ENCODE results near the gene RPL34.

Gene RPL34

GRCh38 chr4:108651014-108651791 is 30.8 kb downstream of the RPL34 start:
- 0 out of 2 replicates have a peak, but pooled peaks cover 3% of the 10 kb centered on the region for H3K36me3 ChIP-seq (ENCODE audit: insufficient read depth, low read length)
- peak overlapping the region; percentile 87 for H3K4me2 ChIP-seq (ENCODE audit: low read depth, low read length, poor library complexity, severe bottlenecking)
- peaks cover 27% of the 10 kb centered on the region for H3K4me1 ChIP-seq (ENCODE audit: insufficient read depth, low read length, poor library complexity, severe bottlenecking)
- H3K27me3 ChIP-seq (ENCODE audit: insufficient read depth, low read length, poor library complexity, severe bottlenecking) = no peaks in the 10 kb centered on the region
- H2AFZ ChIP-seq (ENCODE audit: low read length) = peak overlapping the region; percentile 98
- H3K9ac ChIP-seq (ENCODE audit: low read depth, low read length, poor library complexity, severe bottlenecking) = peak overlapping the region; percentile 91
- no peaks in the 10 kb centered on the region for H3K9me3 ChIP-seq (ENCODE audit: insufficient read depth, low read depth, low read length)
- H3F3A ChIP-seq (ENCODE audit: low read depth) = 0 out of 2 replicates have a peak, but pooled peaks cover 4% of the 10 kb centered on the region
- no peaks in the 10 kb centered on the region for H3K9me2 ChIP-seq (replicated peaks; ENCODE audit: low read depth, low read length)
- TF ChIP-seq EZH2phosphoT487 (IDR thresholded peaks at IDR 0.05; ENCODE audit: borderline replicate concordance) (no peak), CTCF (conservative IDR thresholded peaks at IDR 0.05; ENCODE audit: low read length) (no peak)
- H3K4me3 ChIP-seq (ENCODE audit: low read length, poor library complexity, severe bottlenecking) = peak overlapping the region; percentile 88
- H4K20me1 ChIP-seq (ENCODE audit: insufficient read depth, low read length, poor library complexity, severe bottlenecking) = peaks cover 22% of the 10 kb centered on the region
- peaks cover 45% of the 10 kb centered on the region for H3K79me2 ChIP-seq (ENCODE audit: insufficient read depth, low read length)

- Histone ChIP-seq H2AFZ (ENCODE audit: low read length) (no peak overlapping the region), H3K4me1 (ENCODE audit: insufficient read depth, low read length, poor library complexity, severe bottlenecking) (no peaks in the 10 kb centered on the region), H4K20me1 (ENCODE audit: insufficient read depth, low read length, poor library complexity, severe bottlenecking) (no peaks in the 10 kb centered on the region), H3F3A (ENCODE audit: low read depth) (no peaks in the 10 kb centered on the region), H3K27me3 (ENCODE audit: insufficient read depth, low read length, poor library complexity, severe bottlenecking) (no peaks in the 10 kb centered on the region), H3K4me2 (ENCODE audit: low read depth, low read length, poor library complexity, severe bottlenecking) (no peak overlapping the region), H3K9me2 (replicated peaks; ENCODE audit: low read depth, low read length) (no peaks in the 10 kb centered on the region), H3K36me3 (ENCODE audit: insufficient read depth, low read length) (peaks cover 46% of the 10 kb centered on the region; the same call in 1 of the 2 replicates), H3K9ac (ENCODE audit: low read depth, low read length, poor library complexity, severe bottlenecking) (no peak overlapping the region), H3K9me3 (ENCODE audit: insufficient read depth, low read depth, low read length) (no peaks in the 10 kb centered on the region), H3K79me2 (ENCODE audit: insufficient read depth, low read length) (no peaks in the 10 kb centered on the region), H3K4me3 (ENCODE audit: low read length, poor library complexity, severe bottlenecking) (no peak overlapping the region)
- no peak for TF ChIP-seq CTCF (conservative IDR thresholded peaks at IDR 0.05; ENCODE audit: low read length)
- TF ChIP-seq EZH2phosphoT487 (IDR thresholded peaks at IDR 0.05; ENCODE audit: borderline replicate concordance) = no peak
Measured at GRCh38 chr4:108662629-108663028, 42.3 kb downstream of the RPL34 start.

GRCh38 chr4:108674356-108674977 is 54.1 kb downstream of the RPL34 start:
- Histone ChIP-seq H4K20me1 (ENCODE audit: insufficient read depth, low read length, poor library complexity, severe bottlenecking) (no peaks in the 10 kb centered on the region), H3K4me1 (ENCODE audit: insufficient read depth, low read length, poor library complexity, severe bottlenecking) (no peaks in the 10 kb centered on the region), H3K9ac (ENCODE audit: low read depth, low read length, poor library complexity, severe bottlenecking) (no peak overlapping the region), H3F3A (ENCODE audit: low read depth) (no peaks in the 10 kb centered on the region), H3K9me2 (replicated peaks; ENCODE audit: low read depth, low read length) (no peaks in the 10 kb centered on the region), H3K9me3 (ENCODE audit: insufficient read depth, low read depth, low read length) (no peaks in the 10 kb centered on the region), H3K4me2 (ENCODE audit: low read depth, low read length, poor library complexity, severe bottlenecking) (no peak overlapping the region), H3K79me2 (ENCODE audit: insufficient read depth, low read length) (no peaks in the 10 kb centered on the region), H2AFZ (ENCODE audit: low read length) (no peak overlapping the region), H3K36me3 (ENCODE audit: insufficient read depth, low read length) (no peaks in the 10 kb centered on the region), H3K4me3 (ENCODE audit: low read length, poor library complexity, severe bottlenecking) (no peak overlapping the region), H3K27me3 (ENCODE audit: insufficient read depth, low read length, poor library complexity, severe bottlenecking) (no peaks in the 10 kb centered on the region)
- no peak for TF ChIP-seq EZH2phosphoT487 (IDR thresholded peaks at IDR 0.05; ENCODE audit: borderline replicate concordance)
- TF ChIP-seq CTCF (conservative IDR thresholded peaks at IDR 0.05; ENCODE audit: low read length) = no peak

Data from Loucy (cell line).